A549 (cell line): ENCODE measurements around the gene GJA4. TPM values are rescaled to one million over a fixed set of nuclear protein-coding genes. Genes with fewer than 3 reads are reported as not detected.

Experiments
- ATAC-seq, 2 experiments: fragments of 200-7000 bp in 1 of 2; fragments of >200 bp in 1 of 2; cut with Nextera tagmentation in 1 of 2; cut with Tn5 transposase in 1 of 2; 3 replicates each; pipeline versions ENCODE4 v1.8.0 to v1.9.1; 2018 to 2020; ENCODE audit warnings: mild to moderate bottlenecking in 1 of 2, moderate library complexity in 1 of 2
- CTCF ChIA-PET: fragments of 300-600 bp; sonication (Branson Sonifier 250); formaldehyde crosslinking; extraction: SDS; loops from one replicate; lab custom pipeline; 2021; ENCODE audit warnings: antibody characterized with exemption, inconsistent platforms; lab: Yijun Ruan, JAX
- POLR2A ChIA-PET: fragments of 350-600 bp; formaldehyde crosslinking; extraction: SDS; loops from one replicate; lab custom pipeline; 2021; ENCODE audit warnings: antibody characterized with exemption, inconsistent platforms; lab: Yijun Ruan, JAX
- DNase-seq, 2 experiments: peaks; one replicate each; pipeline versions ENCODE4 v3.0.0 to v3.0.0-alpha.2; 2011 to 2016; ENCODE audit warnings: low read depth in 1 of 2, low spot score in 1 of 2
- FAIRE-seq: peaks from 2 replicates; lab custom pipeline; 2011; peaks lifted over from hg19 to GRCh38; lab: Jason Lieb, UNC
- H3K27ac ChIP-seq, 2 experiments: fragments of >200 bp; sonication (Bioruptor Twin); formaldehyde crosslinking; 3 replicates each; pipeline ENCODE4 v1.5.1; 2016 to 2017
- H3K4me1 ChIP-seq: fragments of >200 bp; sonication (Bioruptor Twin); formaldehyde crosslinking; 3 replicates; pipeline ENCODE4 v1.6.1; 2016
- H3K4me2 ChIP-seq: fragments of >200 bp; sonication (Bioruptor Twin); formaldehyde crosslinking; 3 replicates; pipeline ENCODE4 v1.6.1; 2016
- H3K4me3 ChIP-seq: fragments of >200 bp; sonication (Bioruptor Twin); formaldehyde crosslinking; 3 replicates; pipeline ENCODE4 v1.5.1; 2016
- H3K9me3 ChIP-seq: fragments of >200 bp; sonication (Bioruptor Twin); formaldehyde crosslinking; 3 replicates; pipeline ENCODE4 v1.6.1; 2016
- BHLHE40 ChIP-seq: IDR thresholded peaks from 2 replicates; pipeline ENCODE4 v1.6.1; 2012; ENCODE audit warnings: low read depth, low read length, inconsistent platforms
- CEBPB ChIP-seq, 2 experiments: fragments of >200 bp in 1 of 2; sonication (Bioruptor Twin) in 1 of 2; formaldehyde crosslinking in 1 of 2; IDR thresholded peaks; 2 replicates each; pipeline ENCODE4 v1.6.1; 2012 to 2016
- EHMT2 ChIP-seq: fragments of 200-600 bp; sonication (generic); IDR thresholded peaks from 2 replicates; pipeline ENCODE4 v1.6.1; 2016; ENCODE audit warnings: antibody characterized with exemption, low read depth, mild to moderate bottlenecking, moderate library complexity
- FOXS1 ChIP-seq: fragments of 250-450 bp; sonication (Bioruptor Pico); IDR thresholded peaks from 2 replicates; pipeline ENCODE4 v1.5.0; 2020; ENCODE audit warnings: mild to moderate bottlenecking, moderate library complexity
- HDAC2 ChIP-seq: fragments of 200-600 bp; sonication (generic); IDR thresholded peaks from 2 replicates; pipeline ENCODE4 v1.6.1; 2016
- HOXB5 ChIP-seq: fragments of 250-450 bp; sonication (Bioruptor Pico); IDR thresholded peaks from 2 replicates; pipeline ENCODE4 v1.5.0; 2020; ENCODE audit warnings: mild to moderate bottlenecking, moderate library complexity
- POLR2AphosphoS2 ChIP-seq: conservative IDR thresholded peaks from 2 replicates; pipeline ENCODE4 v1.6.1; 2012; ENCODE audit warnings: low read length, improper control_type of control experiment, inconsistent platforms
- RAD21 ChIP-seq, 2 experiments: fragments of >200 bp in 1 of 2; sonication (Bioruptor Twin) in 1 of 2; formaldehyde crosslinking in 1 of 2; IDR thresholded peaks in 1 of 2; conservative IDR thresholded peaks in 1 of 2; 2 replicates in 1 of 2; 3 replicates in 1 of 2; pipeline ENCODE4 v1.6.1; 2012 to 2018; ENCODE audit warnings: inconsistent platforms in 1 of 2
- RCOR1 ChIP-seq: fragments of 150-350 bp; IDR thresholded peaks from 2 replicates; pipeline ENCODE4 v1.6.1; 2014; ENCODE audit warnings: antibody characterized with exemption, low read length, low read depth
- RNF2 ChIP-seq: fragments of 200-600 bp; sonication (generic); IDR thresholded peaks from 2 replicates; pipeline ENCODE4 v1.6.1; 2016; ENCODE audit warnings: low read depth, mild to moderate bottlenecking, antibody characterized with exemption, moderate library complexity, borderline replicate concordance
- SMC3 ChIP-seq: fragments of >200 bp; sonication (Bioruptor Twin); formaldehyde crosslinking; IDR thresholded peaks from 3 replicates; pipeline ENCODE4 v1.6.1; 2018; ENCODE audit warnings: inconsistent platforms
- USF2 ChIP-seq: fragments of 450-650 bp; IDR thresholded peaks from 2 replicates; pipeline ENCODE4 v1.6.1; 2014; ENCODE audit warnings: antibody characterized with exemption
- ZSCAN20 ChIP-seq: fragments of 250-450 bp; sonication (Bioruptor Pico); IDR thresholded peaks from 2 replicates; pipeline ENCODE4 v1.8.0; 2022; ENCODE audit warnings: mild to moderate bottlenecking, moderate library complexity
- WGBS: methylation state at CpG from one replicate; pipeline ENCODE4 v1.1.6; 2017; ENCODE audit errors: missing lambda C conversion rate; 5-methylcytosine and 5-hydroxymethylcytosine counted together
- polyA plus RNA-seq, 4 experiments: library from polyadenylated mRNA; depleted of rRNA in 3 of 4; stranded (reverse); fragments of >200 nt; fragmentation: RNase III in 1 of 4; extraction: RNeasy Plus Mini Kit Qiagen cat#74134 plus additional on column Dnase treatment in 1 of 4; gene quantifications; 2 replicates in 3 of 4; 3 replicates in 1 of 4; pipeline ENCODE4 v1.2.3, GENCODE V29; 2011 to 2017
- TF ChIP-seq, protein P1 (sequence below): fragments of 250-450 bp; sonication (Bioruptor Pico); IDR thresholded peaks from 2 replicates; pipeline ENCODE4 v1.5.0; 2021; ENCODE audit warnings: mild to moderate bottlenecking, moderate library complexity, borderline replicate concordance
- TF ChIP-seq, protein P2 (sequence below): IDR thresholded peaks from 2 replicates; pipeline ENCODE4 v1.6.1; 2012; ENCODE audit warnings: low read depth, borderline replicate concordance
- TF ChIP-seq, protein P3 (sequence below): fragments of >200 bp; sonication (Bioruptor Twin); formaldehyde crosslinking; IDR thresholded peaks from 3 replicates; pipeline ENCODE4 v1.5.1; 2016

Gene GJA4
- polyA plus RNA-seq, 2 of the 4 experiments (the other 2 are of a cell fraction), result not detected

GRCh38 chr1:34785875-34786470 is 6.8 kb upstream of the GJA4 start (continued):
- TF ChIP-seq, protein P1, sequence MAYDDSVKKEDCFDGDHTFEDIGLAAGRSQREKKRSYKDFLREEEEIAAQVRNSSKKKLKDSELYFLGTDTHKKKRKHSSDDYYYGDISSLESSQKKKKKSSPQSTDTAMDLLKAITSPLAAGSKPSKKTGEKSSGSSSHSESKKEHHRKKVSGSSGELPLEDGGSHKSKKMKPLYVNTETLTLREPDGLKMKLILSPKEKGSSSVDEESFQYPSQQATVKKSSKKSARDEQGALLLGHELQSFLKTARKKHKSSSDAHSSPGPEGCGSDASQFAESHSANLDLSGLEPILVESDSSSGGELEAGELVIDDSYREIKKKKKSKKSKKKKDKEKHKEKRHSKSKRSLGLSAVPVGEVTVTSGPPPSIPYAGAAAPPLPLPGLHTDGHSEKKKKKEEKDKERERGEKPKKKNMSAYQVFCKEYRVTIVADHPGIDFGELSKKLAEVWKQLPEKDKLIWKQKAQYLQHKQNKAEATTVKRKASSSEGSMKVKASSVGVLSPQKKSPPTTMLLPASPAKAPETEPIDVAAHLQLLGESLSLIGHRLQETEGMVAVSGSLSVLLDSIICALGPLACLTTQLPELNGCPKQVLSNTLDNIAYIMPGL (CRISPR knock-in tag), result no peak
- no peak for TF ChIP-seq ZSCAN20 (CRISPR knock-in tag)

GRCh38 chr1:34786521-34787325 is 6.1 kb upstream of the GJA4 start:
- Histone ChIP-seq H3K9me3 (no peaks in the 10 kb centered on the region), H3K27ac (no peak overlapping the region), H3K4me2 (no peak overlapping the region), H3K4me1 (peaks cover 6% of the 10 kb centered on the region; the same call in 1 of the 3 replicates), H3K4me3 (no peak overlapping the region)
- ChIA-PET CTCF (interaction anchor here (0.5 to 3.8 kb wide), 16 partner anchors 8 to 186 kb away, joined by 3 to 34 read pairs (median 4); partner anchors contain the start of gene SMIM12), POLR2A (no interaction called here)
- TF ChIP-seq POLR2AphosphoS2, result no peak
- TF ChIP-seq ZSCAN20 (CRISPR knock-in tag), result no peak
- no peak for TF ChIP-seq EHMT2
- no peak for TF ChIP-seq RCOR1
- no peak for TF ChIP-seq CEBPB (IDR thresholded peaks at IDR 0.05)
- TF ChIP-seq, protein P2, sequence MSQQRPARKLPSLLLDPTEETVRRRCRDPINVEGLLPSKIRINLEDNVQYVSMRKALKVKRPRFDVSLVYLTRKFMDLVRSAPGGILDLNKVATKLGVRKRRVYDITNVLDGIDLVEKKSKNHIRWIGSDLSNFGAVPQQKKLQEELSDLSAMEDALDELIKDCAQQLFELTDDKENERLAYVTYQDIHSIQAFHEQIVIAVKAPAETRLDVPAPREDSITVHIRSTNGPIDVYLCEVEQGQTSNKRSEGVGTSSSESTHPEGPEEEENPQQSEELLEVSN, result no peak
- TF ChIP-seq RAD21 (conservative IDR thresholded peaks at IDR 0.05 in 1 of 2, IDR thresholded peaks at IDR 0.05 in 1 of 2), result peak; percentile 63 to 73
- no peak for TF ChIP-seq RNF2
- no peak for TF ChIP-seq HDAC2
- peak; percentile 54 for TF ChIP-seq SMC3
- no peak for TF ChIP-seq HOXB5
- TF ChIP-seq USF2, result no peak
- TF ChIP-seq, protein P3, sequence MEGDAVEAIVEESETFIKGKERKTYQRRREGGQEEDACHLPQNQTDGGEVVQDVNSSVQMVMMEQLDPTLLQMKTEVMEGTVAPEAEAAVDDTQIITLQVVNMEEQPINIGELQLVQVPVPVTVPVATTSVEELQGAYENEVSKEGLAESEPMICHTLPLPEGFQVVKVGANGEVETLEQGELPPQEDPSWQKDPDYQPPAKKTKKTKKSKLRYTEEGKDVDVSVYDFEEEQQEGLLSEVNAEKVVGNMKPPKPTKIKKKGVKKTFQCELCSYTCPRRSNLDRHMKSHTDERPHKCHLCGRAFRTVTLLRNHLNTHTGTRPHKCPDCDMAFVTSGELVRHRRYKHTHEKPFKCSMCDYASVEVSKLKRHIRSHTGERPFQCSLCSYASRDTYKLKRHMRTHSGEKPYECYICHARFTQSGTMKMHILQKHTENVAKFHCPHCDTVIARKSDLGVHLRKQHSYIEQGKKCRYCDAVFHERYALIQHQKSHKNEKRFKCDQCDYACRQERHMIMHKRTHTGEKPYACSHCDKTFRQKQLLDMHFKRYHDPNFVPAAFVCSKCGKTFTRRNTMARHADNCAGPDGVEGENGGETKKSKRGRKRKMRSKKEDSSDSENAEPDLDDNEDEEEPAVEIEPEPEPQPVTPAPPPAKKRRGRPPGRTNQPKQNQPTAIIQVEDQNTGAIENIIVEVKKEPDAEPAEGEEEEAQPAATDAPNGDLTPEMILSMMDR, result peak; percentile 71
- no peak for TF ChIP-seq FOXS1
- TF ChIP-seq BHLHE40, result no peak
- 39% methylated on average over 13 of the region's 14 CpGs for WGBS
- ATAC-seq (peak; percentile 75 to 89), FAIRE-seq (no peak), DNase-seq (peak; percentile 52 to 58)
